Measurements from ENCODE around the gene MED13L.
A peak's percentile ranks its signal among the peaks of the same experiment; 100 is the strongest.

MED13L gene

GRCh38 chr12:115930336-115930735 lies 347.2 kb downstream of the MED13L start:
- no peak for DNase-seq (ENCODE audit: low spot score)
- no peak for TF ChIP-seq CTCF (IDR thresholded peaks at IDR 0.05; ENCODE audit: extremely low read depth, missing control alignments)

- no peak for TF ChIP-seq CTCF (IDR thresholded peaks at IDR 0.05; ENCODE audit: extremely low read depth, missing control alignments)
Observed at GRCh38 chr12:115926037-115926670, 351.3 kb downstream of the MED13L start.

GRCh38 chr12:115923851-115924250 lies 353.6 kb downstream of the MED13L start:
- no peak for TF ChIP-seq CTCF (IDR thresholded peaks at IDR 0.05; ENCODE audit: extremely low read depth, missing control alignments)
- DNase-seq (ENCODE audit: low spot score), result no peak

More at GRCh38 chr12:115926037-115926670, 351.3 kb downstream of the MED13L start:
- DNase-seq (ENCODE audit: low spot score), result no peak

GRCh38 chr12:115922952-115923564 lies 354.4 kb downstream of the MED13L start:
- DNase-seq (ENCODE audit: low spot score), result no peak
- TF ChIP-seq CTCF (IDR thresholded peaks at IDR 0.05; ENCODE audit: extremely low read depth, missing control alignments), result peak; percentile 8

GRCh38 chr12:115920395-115921183 lies 356.9 kb downstream of the MED13L start:
- no peak for DNase-seq (ENCODE audit: low spot score)
- TF ChIP-seq CTCF (IDR thresholded peaks at IDR 0.05; ENCODE audit: extremely low read depth, missing control alignments), result no peak

- DNase-seq (ENCODE audit: low spot score), result no peak
- no peak for TF ChIP-seq CTCF (IDR thresholded peaks at IDR 0.05; ENCODE audit: extremely low read depth, missing control alignments)
Observed at GRCh38 chr12:115918763-115919162, 358.7 kb downstream of the MED13L start.

Measured in GM20000 (cell line).